AG04450 (cell line): Measurements from ENCODE around the gene DNAJA4. TPM values are rescaled to one million over a fixed set of nuclear protein-coding genes. Genes with fewer than 3 reads are reported as not detected.
"Not testable (repeated sequence)": the region's sequence is repeated elsewhere in the genome, so short reads cannot be mapped to it uniquely, and the experiment has no call there.

ENCODE experiments used
- CTCF ChIA-PET: fragments of 300-600, 350-600 bp; formaldehyde crosslinking; extraction: SDS; loops from one replicate; lab custom pipeline; 2022; ENCODE audit warnings: antibody characterized with exemption, inconsistent platforms; lab: Charles Lee
- POLR2A ChIA-PET: fragments of 350-600 bp; formaldehyde crosslinking; extraction: SDS; loops from one replicate; lab custom pipeline; 2021; ENCODE audit warnings: antibody characterized with exemption, inconsistent platforms; lab: Yijun Ruan, JAX
- DNase-seq: peaks from one replicate; pipeline ENCODE4 v3.0.0-alpha.2; 2011; ENCODE audit warnings: low read depth, low spot score
- H3K27ac ChIP-seq: one replicate; pipeline ENCODE4 v1.5.1; 2012; ENCODE audit warnings: low read depth, low read length, control low read depth
- H3K27me3 ChIP-seq: one replicate; pipeline ENCODE4 v1.6.0; 2012; ENCODE audit warnings: low read length; ENCODE audit not compliant: control insufficient read depth, insufficient read depth
- H3K4me3 ChIP-seq: 2 replicates; pipeline ENCODE4 v1.5.1; 2011; ENCODE audit warnings: mild to moderate bottlenecking, low read depth, low read length, control low read depth
- H3K9me3 ChIP-seq: 2 replicates; pipeline ENCODE4 v1.5.1; 2012; ENCODE audit warnings: low read length; ENCODE audit not compliant: control insufficient read depth, insufficient read depth
- polyA plus RNA-seq: library from polyadenylated mRNA; depleted of rRNA; stranded (reverse); fragments of >200 nt; gene quantifications from 2 replicates; pipeline ENCODE4 v1.2.3, GENCODE V29; 2011
- TF ChIP-seq, protein P1 (sequence below): IDR thresholded peaks from 2 replicates; pipeline ENCODE4 v1.5.1; 2011; ENCODE audit warnings: low read depth, low read length, control low read depth, inconsistent platforms

Gene DNAJA4
- polyA plus RNA-seq, 1 experiment = 2.5 TPM

DNA sequence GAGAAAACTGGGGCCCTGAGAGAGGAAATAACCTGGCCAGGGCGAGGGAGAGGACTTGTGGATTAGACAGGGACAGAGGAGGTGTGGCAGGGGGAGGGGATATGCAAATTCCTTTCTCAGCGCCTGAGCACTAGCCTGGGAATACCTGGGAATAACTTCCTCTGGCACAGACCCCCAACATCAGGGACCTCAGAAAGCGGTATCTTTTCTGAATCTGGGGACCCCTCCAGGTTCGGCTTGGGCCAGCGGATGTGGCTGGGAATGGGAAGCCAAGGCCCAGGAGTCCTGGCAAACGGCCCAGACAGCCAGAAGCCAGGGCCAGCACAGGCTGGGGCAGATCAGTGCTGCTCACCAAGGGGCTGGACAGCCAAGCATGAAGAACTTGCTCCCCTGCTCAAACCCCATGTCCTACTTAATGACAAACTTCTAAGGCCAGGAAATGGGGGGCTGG is 20.8 kb upstream of the DNAJA4 start:
- POLR2A ChIA-PET = no interaction called here

DNA sequence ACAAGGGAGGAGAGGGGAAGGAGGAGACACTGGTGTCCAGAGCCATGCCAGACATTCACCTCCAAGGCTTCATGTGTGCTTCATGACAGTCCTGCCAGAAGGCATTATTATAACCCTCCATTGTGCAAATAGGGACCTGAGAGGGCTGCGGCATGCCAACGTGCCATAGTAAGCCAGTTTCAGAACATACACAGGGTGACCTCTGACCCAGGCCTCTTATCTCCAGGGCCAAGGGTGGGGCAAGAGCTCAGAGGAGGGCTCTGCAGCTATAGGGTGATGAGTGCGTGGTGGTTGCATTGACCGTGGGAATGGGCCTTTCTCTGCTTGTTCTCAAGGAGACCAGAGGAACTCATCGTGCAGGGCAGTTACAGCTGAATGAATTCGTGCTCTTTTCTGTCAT is 20.3 kb upstream of the DNAJA4 start:
- ChIA-PET CTCF (interaction anchor here (0.6 to 7.5 kb wide), 2 partner anchors 113 to 133 kb away, joined by 3 to 157 read pairs; partner anchors contain the start of gene CIB2), POLR2A (interaction anchor here (0.6 kb wide), 1 partner anchor 95 kb away, joined by 5 read pairs; the partner anchor contains the start of gene IDH3A)
- Histone ChIP-seq H3K27ac (no peak overlapping the region), H3K27me3 (peaks cover 8% of the 10 kb centered on the region), H3K9me3 (no peaks in the 10 kb centered on the region), H3K4me3 (no peak overlapping the region)
- no peak for DNase-seq
- TF ChIP-seq, protein P1, sequence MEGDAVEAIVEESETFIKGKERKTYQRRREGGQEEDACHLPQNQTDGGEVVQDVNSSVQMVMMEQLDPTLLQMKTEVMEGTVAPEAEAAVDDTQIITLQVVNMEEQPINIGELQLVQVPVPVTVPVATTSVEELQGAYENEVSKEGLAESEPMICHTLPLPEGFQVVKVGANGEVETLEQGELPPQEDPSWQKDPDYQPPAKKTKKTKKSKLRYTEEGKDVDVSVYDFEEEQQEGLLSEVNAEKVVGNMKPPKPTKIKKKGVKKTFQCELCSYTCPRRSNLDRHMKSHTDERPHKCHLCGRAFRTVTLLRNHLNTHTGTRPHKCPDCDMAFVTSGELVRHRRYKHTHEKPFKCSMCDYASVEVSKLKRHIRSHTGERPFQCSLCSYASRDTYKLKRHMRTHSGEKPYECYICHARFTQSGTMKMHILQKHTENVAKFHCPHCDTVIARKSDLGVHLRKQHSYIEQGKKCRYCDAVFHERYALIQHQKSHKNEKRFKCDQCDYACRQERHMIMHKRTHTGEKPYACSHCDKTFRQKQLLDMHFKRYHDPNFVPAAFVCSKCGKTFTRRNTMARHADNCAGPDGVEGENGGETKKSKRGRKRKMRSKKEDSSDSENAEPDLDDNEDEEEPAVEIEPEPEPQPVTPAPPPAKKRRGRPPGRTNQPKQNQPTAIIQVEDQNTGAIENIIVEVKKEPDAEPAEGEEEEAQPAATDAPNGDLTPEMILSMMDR = no peak

More for the DNA sequence above, 20.8 kb upstream of the DNAJA4 start:
- peaks cover 9% of the 10 kb centered on the region for H3K27me3 ChIP-seq
- no peak overlapping the region for H3K4me3 ChIP-seq
- no peak overlapping the region for H3K27ac ChIP-seq
- DNase-seq = no peak
- CTCF ChIA-PET = interaction anchor here (7.5 kb wide), 1 partner anchor 132 kb away, joined by 157 read pairs; no protein-coding TSS in a partner anchor
- H3K9me3 ChIP-seq = no peaks in the 10 kb centered on the region
- TF ChIP-seq, protein P1 = no peak

DNA sequence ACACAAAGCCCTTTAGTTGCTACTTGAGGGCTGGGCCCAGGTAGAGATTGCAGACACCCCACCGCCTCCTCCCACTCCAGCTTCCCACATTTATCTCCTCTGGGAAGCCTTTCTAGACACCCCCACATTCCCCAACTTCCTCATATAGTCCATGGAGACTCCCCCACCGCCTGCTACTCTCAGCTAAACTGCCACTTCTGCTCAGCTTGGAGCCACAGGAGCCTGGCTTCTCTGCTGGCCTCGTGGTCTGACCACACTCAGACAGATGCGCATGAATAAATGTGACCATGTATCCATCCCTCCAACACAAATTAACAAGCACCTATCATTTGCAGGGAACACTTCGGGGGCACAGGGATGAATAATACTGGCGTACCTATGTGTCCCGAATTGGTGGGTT is 19.5 kb upstream of the DNAJA4 start:
- no peak for DNase-seq
- CTCF ChIA-PET = interaction anchor here (0.9 to 7.5 kb wide), 2 partner anchors 68 to 134 kb away, joined by 5 to 157 read pairs; no protein-coding TSS in a partner anchor
- Histone ChIP-seq H3K9me3 (no peaks in the 10 kb centered on the region), H3K27me3 (peaks cover 12% of the 10 kb centered on the region), H3K4me3 (no peak overlapping the region), H3K27ac (no peak overlapping the region)
- POLR2A ChIA-PET = no interaction called here
- TF ChIP-seq, protein P1 = no peak

DNA sequence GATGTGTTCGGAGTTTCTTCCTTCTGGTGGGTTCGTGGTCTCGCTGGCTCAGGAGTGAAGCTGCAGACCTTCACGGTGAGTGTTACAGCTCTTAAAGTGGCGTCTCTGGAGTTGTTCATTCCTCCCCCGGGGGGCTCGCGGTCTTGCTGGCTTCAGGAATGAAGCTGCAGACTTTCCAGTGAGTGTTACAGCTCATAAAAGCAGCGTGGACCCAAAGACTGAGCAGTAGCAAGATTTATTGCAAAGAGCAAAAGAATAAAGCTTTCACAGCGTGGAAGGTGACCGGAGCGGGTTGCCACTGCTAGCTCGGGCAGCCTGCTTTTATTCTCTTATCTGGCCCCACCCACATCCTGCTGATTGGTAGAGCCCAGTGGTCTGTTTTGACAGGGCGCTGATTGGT is 19.0 kb upstream of the DNAJA4 start:
- CTCF ChIA-PET = interaction anchor here (0.9 to 7.5 kb wide), 2 partner anchors 68 to 134 kb away, joined by 5 to 157 read pairs; no protein-coding TSS in a partner anchor
- POLR2A ChIA-PET, H3K27ac ChIP-seq, H3K9me3 ChIP-seq, DNase-seq, H3K4me3 ChIP-seq: not testable (repeated sequence)
- H3K27me3 ChIP-seq = peaks cover 12% of the 10 kb centered on the region

DNA sequence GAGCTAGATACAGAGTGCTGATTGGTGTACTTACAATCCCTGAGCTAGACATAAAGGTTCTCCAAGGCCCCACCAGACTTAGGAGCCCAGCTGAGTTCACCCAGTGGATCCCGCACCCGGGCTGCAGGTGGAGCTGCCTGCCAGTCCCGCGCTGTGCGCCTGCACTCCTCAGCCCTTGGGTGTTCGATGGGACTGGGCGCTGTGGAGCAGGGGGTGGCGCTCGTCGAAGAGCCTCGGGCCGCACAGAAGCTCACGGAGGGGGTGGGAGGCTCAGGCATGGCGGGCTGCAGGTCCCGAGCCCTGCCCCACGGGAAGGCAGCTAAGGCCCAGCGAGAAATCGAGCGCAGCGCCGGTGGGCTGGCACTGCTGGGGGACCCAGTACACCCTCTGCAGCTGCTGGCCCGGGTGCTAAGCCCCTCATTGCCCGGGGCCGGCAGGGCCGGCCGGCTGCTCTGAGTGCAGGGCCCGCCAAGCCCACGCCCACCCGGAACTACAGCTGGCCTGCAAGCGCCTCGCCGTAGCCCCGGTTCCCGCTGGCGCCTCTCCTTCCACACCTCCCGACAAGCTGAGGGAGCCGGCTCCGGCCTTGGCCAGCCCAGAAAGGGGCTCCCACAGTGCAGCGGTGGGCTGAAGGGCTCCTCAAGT is 18.3 kb upstream of the DNAJA4 start:
- H3K27ac ChIP-seq, DNase-seq, POLR2A ChIA-PET, H3K4me3 ChIP-seq, H3K9me3 ChIP-seq: not testable (repeated sequence)
- peaks cover 12% of the 10 kb centered on the region for H3K27me3 ChIP-seq
- CTCF ChIA-PET = interaction anchor here (0.9 to 7.5 kb wide), 2 partner anchors 69 to 135 kb away, joined by 5 to 157 read pairs; no protein-coding TSS in a partner anchor

DNA sequence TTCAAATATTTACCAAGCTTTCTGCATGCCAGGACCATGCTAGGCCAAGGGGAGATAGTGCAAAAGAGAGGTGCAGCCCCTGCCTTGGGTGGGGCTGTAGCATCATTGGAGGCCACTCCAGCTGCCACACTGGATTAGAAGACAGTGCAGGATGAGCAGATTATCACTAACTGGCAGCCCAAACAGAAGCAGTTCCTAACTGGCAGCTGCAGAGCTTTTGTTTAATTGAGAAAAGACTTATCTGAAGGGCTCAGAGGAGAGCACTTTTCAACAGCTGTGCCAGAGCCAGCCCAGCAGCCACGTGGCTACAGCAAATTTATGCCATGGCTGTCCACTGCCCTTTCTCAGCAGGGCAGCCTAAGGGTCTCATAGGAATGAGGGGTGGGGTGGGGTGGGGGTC is 16.5 kb upstream of the DNAJA4 start:
- Histone ChIP-seq H3K27me3 (peaks cover 12% of the 10 kb centered on the region), H3K9me3 (no peaks in the 10 kb centered on the region), H3K4me3 (no peak overlapping the region), H3K27ac (no peak overlapping the region)
- TF ChIP-seq, protein P1 = no peak
- ChIA-PET POLR2A (no interaction called here), CTCF (no interaction called here)
- DNase-seq = no peak
